Karpas-422 (cell line): ENCODE results near the gene PLSCR2. TPM values are rescaled to one million over a fixed set of nuclear protein-coding genes. Genes with fewer than 3 reads are reported as not detected.

Experiments used
- DNase-seq: peaks from one replicate; pipeline ENCODE4 v3.0.0-alpha.2; 2015
- H2AFZ ChIP-seq: fragments of 200-600 bp; sonication (generic); 2 replicates; pipeline ENCODE4 v1.6.1; 2014; ENCODE audit warnings: antibody characterized with exemption, low read length, mixed read lengths
- H3K27ac ChIP-seq: fragments of 200-600 bp; sonication (generic); 2 replicates; pipeline ENCODE4 v1.5.1; 2014; ENCODE audit warnings: mild to moderate bottlenecking, low read length, moderate library complexity
- H3K27me3 ChIP-seq: fragments of 200-600 bp; sonication (generic); 2 replicates; pipeline ENCODE4 v1.6.1; 2014; ENCODE audit warnings: low read length, mixed read lengths
- H3K36me3 ChIP-seq: fragments of 200-600 bp; sonication (generic); 2 replicates; pipeline ENCODE4 v1.6.1; 2014; ENCODE audit warnings: low read length, mixed read lengths; ENCODE audit not compliant: insufficient read depth
- H3K4me1 ChIP-seq: fragments of 200-600 bp; sonication (generic); 2 replicates; pipeline ENCODE4 v1.6.1; 2014; ENCODE audit warnings: mild to moderate bottlenecking, low read length, mixed read lengths
- H3K4me2 ChIP-seq: fragments of 200-600 bp; sonication (generic); 2 replicates; pipeline ENCODE4 v1.6.1; 2014; ENCODE audit warnings: low read length, low read depth, mild to moderate bottlenecking; ENCODE audit not compliant: poor library complexity, severe bottlenecking
- H3K4me3 ChIP-seq: fragments of 200-600 bp; sonication (generic); 2 replicates; pipeline ENCODE4 v1.5.1; 2014; ENCODE audit warnings: mild to moderate bottlenecking, antibody characterized with exemption, low read length, mixed read lengths
- H3K79me2 ChIP-seq: fragments of 200-600 bp; sonication (generic); 2 replicates; pipeline ENCODE4 v1.6.1; 2014; ENCODE audit warnings: mild to moderate bottlenecking, low read length, mixed read lengths
- H3K9ac ChIP-seq: fragments of 200-600 bp; sonication (generic); 2 replicates; pipeline ENCODE4 v1.6.0; 2014; ENCODE audit warnings: low read length
- H3K9me2 ChIP-seq: fragments of 200-600 bp; sonication (generic), shearing (Covaris generic); replicated peaks from 2 replicates; pipeline ENCODE4 v1.6.0; 2014; ENCODE audit warnings: mild to moderate bottlenecking, low read length, moderate library complexity; ENCODE audit not compliant: insufficient read depth
- H3K9me3 ChIP-seq: fragments of 300-700, 200-600 bp; sonication (generic); 2 replicates; pipeline ENCODE4 v1.6.1; 2014; ENCODE audit warnings: low read length, mixed read lengths
- H4K20me1 ChIP-seq: fragments of 200-600 bp; sonication (generic); 2 replicates; pipeline ENCODE4 v1.6.1; 2014; ENCODE audit warnings: mild to moderate bottlenecking, antibody characterized with exemption, low read length, low read depth; ENCODE audit not compliant: insufficient read depth
- total RNA-seq: library from RNA; depleted of rRNA; stranded (reverse); fragments of >200 nt; shearing (Covaris generic); gene quantifications from 2 replicates; pipeline ENCODE4 v1.2.3, GENCODE V29; 2014; ENCODE audit warnings: low replicate concordance; rRNA removed

The PLSCR2 gene, protein sequence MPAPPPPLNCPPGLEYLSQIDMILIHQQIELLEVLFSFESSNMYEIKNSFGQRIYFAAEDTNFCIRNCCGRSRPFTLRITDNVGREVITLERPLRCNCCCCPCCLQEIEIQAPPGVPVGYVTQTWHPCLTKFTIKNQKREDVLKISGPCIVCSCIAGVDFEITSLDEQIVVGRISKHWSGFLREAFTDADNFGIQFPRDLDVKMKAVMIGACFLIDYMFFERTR
- 1.0 TPM in 1 of 2 replicates, not detected in the other for total RNA-seq

- Histone ChIP-seq H3K36me3 (no peaks in the 10 kb centered on the region), H3K9ac (peak within 1 kb of the TSS; percentile 70), H3K4me3 (peak within 1 kb of the TSS; percentile 68), H3K79me2 (no peaks in the 10 kb centered on the region), H3K27me3 (no peaks in the 10 kb centered on the region), H3K9me2 (no peaks in the 10 kb centered on the region), H2AFZ (peak within 1 kb of the TSS; percentile 91), H3K4me2 (peak within 1 kb of the TSS; percentile 76), H4K20me1 (no peaks in the 10 kb centered on the region), H3K27ac (no peak within 1 kb of the TSS), H3K4me1 (peaks cover 9% of the 10 kb centered on the region), H3K9me3 (no peaks in the 10 kb centered on the region)
- DNase-seq = peak; percentile 80
Observed at GRCh38 chr3:146469150-146470017, at the start of gene PLSCR2. TSS of gene PLSCR2 (minus strand) at chr3:146469561. CDS start at chr3:146459904, 9,657 bp downstream.

DNA sequence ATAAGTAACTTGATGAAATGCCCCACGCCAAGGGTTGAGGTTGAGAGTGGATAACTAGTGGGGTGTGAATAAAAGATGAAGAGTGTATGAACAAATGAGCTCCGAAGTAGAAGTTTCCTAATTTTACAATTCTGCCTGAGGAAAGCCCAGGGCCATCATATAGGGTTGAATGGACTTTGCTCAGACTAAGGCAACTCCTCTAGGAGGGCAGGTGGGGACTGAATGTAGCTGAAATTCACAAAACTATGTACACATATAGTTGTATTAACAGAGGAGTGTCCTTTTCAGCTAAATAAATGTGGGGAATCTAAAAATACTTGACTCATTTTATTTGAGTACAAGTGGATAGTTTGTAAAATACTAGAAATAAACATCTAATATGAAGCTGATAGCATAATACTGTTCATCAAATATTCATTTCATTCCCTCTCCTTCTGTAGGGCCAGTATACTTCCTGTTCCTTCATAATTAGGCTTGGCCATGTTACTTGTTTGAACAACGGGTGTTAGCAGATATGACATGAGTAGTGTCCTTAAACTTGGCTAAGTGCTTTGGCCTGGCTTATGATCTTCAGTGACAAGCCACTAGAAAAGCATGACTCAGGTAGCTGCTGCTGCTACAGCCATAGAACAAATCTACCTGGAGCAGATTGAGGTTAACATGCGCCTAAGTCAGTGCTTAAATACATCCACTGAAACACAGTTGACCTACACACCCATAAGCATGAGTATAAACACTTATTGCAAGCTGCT lies 48.5 kb upstream of the PLSCR2 start:
- peaks cover 6% of the 10 kb centered on the region; the same call in 1 of the 2 replicates for H3K4me1 ChIP-seq

GRCh38 chr3:146513386-146514051 lies 44.2 kb upstream of the PLSCR2 start:
- no peaks in the 10 kb centered on the region for H3K9me3 ChIP-seq
- no peaks in the 10 kb centered on the region for H3K79me2 ChIP-seq

More for the DNA sequence above, 48.5 kb upstream of the PLSCR2 start:
- Histone ChIP-seq H3K79me2 (no peaks in the 10 kb centered on the region), H2AFZ (no peak overlapping the region), H3K27me3 (no peaks in the 10 kb centered on the region), H3K4me3 (no peak overlapping the region), H3K4me2 (no peak overlapping the region), H3K27ac (no peak overlapping the region), H3K9me3 (no peaks in the 10 kb centered on the region), H3K9ac (no peak overlapping the region), H3K36me3 (no peaks in the 10 kb centered on the region), H3K9me2 (no peaks in the 10 kb centered on the region), H4K20me1 (no peaks in the 10 kb centered on the region)
- DNase-seq = no peak

DNA sequence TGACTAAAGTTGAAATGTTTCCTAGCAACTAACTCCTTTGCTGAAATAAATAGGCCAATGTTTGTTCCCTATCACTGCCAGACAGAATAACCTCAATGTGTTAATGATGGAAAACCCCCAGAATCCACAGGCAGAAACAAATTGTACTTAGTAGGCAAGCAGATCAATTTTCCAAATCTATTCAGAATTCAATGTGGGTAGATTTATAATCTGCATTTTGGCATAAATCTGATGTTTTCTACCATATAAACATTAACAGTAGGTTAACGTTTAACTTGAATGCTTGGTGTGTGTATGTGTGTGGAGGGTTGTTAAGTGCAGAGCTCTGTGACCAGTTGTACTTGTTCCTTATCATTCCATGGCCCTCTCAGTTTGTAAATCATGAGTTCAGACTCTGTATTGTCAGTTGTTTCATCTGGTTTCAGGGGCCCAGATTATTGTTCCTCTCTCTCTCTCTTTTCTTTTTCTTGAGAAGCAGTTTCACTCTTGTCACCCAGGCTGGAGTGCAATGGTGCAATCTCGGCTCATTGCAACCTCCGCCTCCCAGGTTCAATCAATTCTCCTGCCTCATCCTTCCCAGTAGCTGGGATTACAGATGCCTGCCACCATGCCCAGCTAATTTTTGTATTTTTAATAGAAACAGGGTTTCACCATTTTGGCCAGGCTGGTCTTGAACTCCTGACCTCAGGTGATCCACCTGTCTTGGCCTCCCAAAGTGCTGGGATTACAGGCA lies 42.2 kb upstream of the PLSCR2 start:
- no peak overlapping the region for H3K27ac ChIP-seq
- H2AFZ ChIP-seq = no peak overlapping the region
- H3K9ac ChIP-seq = no peak overlapping the region
- no peak for DNase-seq
- no peaks in the 10 kb centered on the region for H4K20me1 ChIP-seq
- H3K4me3 ChIP-seq = no peak overlapping the region
- no peaks in the 10 kb centered on the region for H3K9me2 ChIP-seq
- no peaks in the 10 kb centered on the region for H3K4me1 ChIP-seq
- H3K27me3 ChIP-seq = no peaks in the 10 kb centered on the region
- H3K4me2 ChIP-seq = no peak overlapping the region
- no peaks in the 10 kb centered on the region for H3K9me3 ChIP-seq
- no peaks in the 10 kb centered on the region for H3K36me3 ChIP-seq
- H3K79me2 ChIP-seq = no peaks in the 10 kb centered on the region

More at GRCh38 chr3:146513386-146514051, 44.2 kb upstream of the PLSCR2 start:
- DNase-seq = no peak
- no peak overlapping the region for H2AFZ ChIP-seq
- no peak overlapping the region for H3K9ac ChIP-seq
- no peak overlapping the region for H3K4me3 ChIP-seq
- no peaks in the 10 kb centered on the region for H4K20me1 ChIP-seq
- H3K27me3 ChIP-seq = no peaks in the 10 kb centered on the region
- H3K36me3 ChIP-seq = no peaks in the 10 kb centered on the region
- H3K9me2 ChIP-seq = no peaks in the 10 kb centered on the region
- H3K27ac ChIP-seq = no peak overlapping the region
- no peaks in the 10 kb centered on the region for H3K4me1 ChIP-seq
- no peak overlapping the region for H3K4me2 ChIP-seq

GRCh38 chr3:146507331-146508120 lies 38.2 kb upstream of the PLSCR2 start:
- H3K9ac ChIP-seq = no peak overlapping the region
- no peak overlapping the region for H3K27ac ChIP-seq
- no peaks in the 10 kb centered on the region for H3K79me2 ChIP-seq
- no peak overlapping the region for H2AFZ ChIP-seq
- H3K9me3 ChIP-seq = no peaks in the 10 kb centered on the region
- no peak overlapping the region for H3K4me2 ChIP-seq
- DNase-seq = no peak
- no peaks in the 10 kb centered on the region for H4K20me1 ChIP-seq
- H3K4me1 ChIP-seq = peaks cover 25% of the 10 kb centered on the region
- no peaks in the 10 kb centered on the region for H3K9me2 ChIP-seq
- no peaks in the 10 kb centered on the region for H3K36me3 ChIP-seq
- H3K4me3 ChIP-seq = no peak overlapping the region
- H3K27me3 ChIP-seq = no peaks in the 10 kb centered on the region

DNA sequence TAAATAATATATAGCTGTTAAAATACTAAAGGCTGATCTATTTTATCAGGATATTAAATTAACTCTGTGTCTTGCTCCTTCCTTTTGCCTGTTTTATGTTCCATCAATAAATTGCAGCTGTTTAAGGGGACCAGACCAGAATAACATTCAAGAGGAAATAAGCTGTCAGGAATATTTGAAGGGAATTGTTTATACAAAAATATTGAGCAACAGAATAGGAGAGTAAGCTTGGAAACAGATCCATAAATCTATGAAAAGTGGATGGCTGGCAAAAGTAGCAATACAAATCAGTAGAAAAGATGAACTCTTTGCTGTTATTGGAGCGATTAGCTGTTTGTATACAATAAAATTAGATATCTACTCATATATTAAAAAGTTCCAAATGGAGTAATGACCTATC lies 36.2 kb upstream of the PLSCR2 start:
- Histone ChIP-seq H2AFZ (no peak overlapping the region), H3K36me3 (no peaks in the 10 kb centered on the region), H3K4me2 (no peak overlapping the region), H3K4me3 (no peak overlapping the region), H4K20me1 (no peaks in the 10 kb centered on the region), H3K9me2 (no peaks in the 10 kb centered on the region), H3K9ac (no peak overlapping the region), H3K27ac (no peak overlapping the region), H3K79me2 (no peaks in the 10 kb centered on the region), H3K4me1 (peaks cover 25% of the 10 kb centered on the region), H3K9me3 (no peaks in the 10 kb centered on the region), H3K27me3 (no peaks in the 10 kb centered on the region)
- DNase-seq = no peak
